GM12878 (cell line): ENCODE measurements around the gene TRDMT1. TPM values are rescaled to one million over a fixed set of nuclear protein-coding genes. Genes with fewer than 3 reads are reported as not detected.

Experiments used
- ATAC-seq: fragments of 200-7000 bp; cut with Tn5 transposase; 3 replicates; pipeline ENCODE4 v1.9.1; 2020; ENCODE audit warnings: mild to moderate bottlenecking, moderate library complexity
- BruUV-seq: library from RNA; stranded (reverse); fragments of 400-500 nt; replicated peaks from 2 replicates; lab custom pipeline; 2021; lab: Mats Ljungman, UMichigan
- CTCF ChIA-PET: fragments of 300-600 bp; sonication (Branson Sonifier 250); formaldehyde crosslinking; extraction: SDS; loops from one replicate; lab custom pipeline; 2021; ENCODE audit warnings: inconsistent platforms; lab: Yijun Ruan, JAX
- POLR2A ChIA-PET: fragments of 350-600 bp; formaldehyde crosslinking; extraction: SDS; loops from one replicate; lab custom pipeline; 2021; ENCODE audit warnings: inconsistent platforms; lab: Charles Lee
- RAD21 ChIA-PET: fragments of 300-600 bp; sonication (Branson Sonifier 250); formaldehyde crosslinking; loops from one replicate; lab custom pipeline; 2023; ENCODE audit warnings: antibody characterized with exemption; ENCODE audit not compliant: unreplicated experiment; lab: Charles Lee
- SMC1A ChIA-PET: fragments of 300-600 bp; sonication (Branson Sonifier 250); formaldehyde crosslinking; loops from one replicate; lab custom pipeline; 2023; ENCODE audit not compliant: unreplicated experiment, uncharacterized antibody; lab: Charles Lee
- DNase-seq: peaks from one replicate; pipeline ENCODE4 v3.0.0-alpha.2; 2011; ENCODE audit warnings: low read depth, low spot score
- FAIRE-seq: peaks from 3 replicates; lab custom pipeline; 2011; peaks lifted over from hg19 to GRCh38; lab: Jason Lieb, UNC
- H2AFZ ChIP-seq: 2 replicates; pipeline ENCODE4 v1.6.0; 2011; ENCODE audit warnings: low read depth, low read length, control low read depth; ENCODE audit not compliant: control insufficient read depth
- H3K27ac ChIP-seq: 2 replicates; pipeline ENCODE4 v1.5.1; 2011; ENCODE audit warnings: control low read depth; ENCODE audit not compliant: control insufficient read depth, insufficient read depth
- H3K27me3 ChIP-seq, 2 experiments: replicated peaks in 1 of 2; 2 replicates each; pipeline versions ENCODE4 v1.6.0 to v1.6.1; 2011; ENCODE audit warnings: low read length in 1 of 2; ENCODE audit not compliant: control insufficient read depth in 2 of 2, insufficient read depth in 2 of 2
- H3K36me3 ChIP-seq, 2 experiments: 2 replicates each; pipeline ENCODE4 v1.5.1; 2011; ENCODE audit warnings: low read length in 1 of 2; ENCODE audit not compliant: control insufficient read depth in 2 of 2, insufficient read depth in 2 of 2
- H3K4me1 ChIP-seq: 2 replicates; pipeline ENCODE4 v1.6.1; 2011; ENCODE audit warnings: mild to moderate bottlenecking, low read length, moderate library complexity, mixed read lengths; ENCODE audit not compliant: control insufficient read depth, insufficient read depth
- H3K4me2 ChIP-seq: 2 replicates; pipeline ENCODE4 v1.6.0; 2011; ENCODE audit warnings: control low read depth; ENCODE audit not compliant: control insufficient read depth, insufficient read depth
- H3K4me3 ChIP-seq: fragments of 200-600 bp; sonication (generic); 2 replicates; pipeline ENCODE4 v1.5.1; 2016
- H3K79me2 ChIP-seq: 2 replicates; pipeline ENCODE4 v1.6.0; 2011; ENCODE audit warnings: low read length; ENCODE audit not compliant: control insufficient read depth, insufficient read depth
- H3K9ac ChIP-seq: 2 replicates; pipeline ENCODE4 v1.8.0; 2011; ENCODE audit warnings: low read length, control low read depth, mixed read lengths; ENCODE audit not compliant: control insufficient read depth, insufficient read depth
- H3K9me3 ChIP-seq: replicated peaks from 3 replicates; pipeline ENCODE4 v1.5.1; 2011; ENCODE audit warnings: mild to moderate bottlenecking, low read length; ENCODE audit not compliant: control insufficient read depth, insufficient read depth
- H4K20me1 ChIP-seq: 2 replicates; pipeline ENCODE4 v1.6.0; 2011; ENCODE audit not compliant: control insufficient read depth, insufficient read depth
- ATF7 ChIP-seq: fragments of 450-650 bp; IDR thresholded peaks from 2 replicates; pipeline ENCODE4 v1.6.1; 2016; ENCODE audit warnings: low read depth, mild to moderate bottlenecking
- BRCA1 ChIP-seq: IDR thresholded peaks from 2 replicates; pipeline ENCODE4 v1.6.1; 2011; ENCODE audit warnings: low read depth, low read length, improper control_type of control experiment
- CBX5 ChIP-seq: sonication (generic); IDR thresholded peaks from 2 replicates; pipeline ENCODE4 v1.6.1; 2016; ENCODE audit warnings: low read depth, moderate library complexity, mild to moderate bottlenecking, inconsistent platforms
- EZH2 ChIP-seq: IDR thresholded peaks from 2 replicates; pipeline ENCODE4 v1.6.1; 2012; ENCODE audit warnings: low read depth, mild to moderate bottlenecking, control low read depth, inconsistent platforms, low read length, borderline replicate concordance; ENCODE audit not compliant: control insufficient read depth
- FOXM1 ChIP-seq: IDR thresholded peaks from 2 replicates; pipeline ENCODE4 v1.6.1; 2012; ENCODE audit warnings: low read depth, mild to moderate bottlenecking, inconsistent platforms, low read length, moderate library complexity
- JUNB ChIP-seq: IDR thresholded peaks from 2 replicates; pipeline ENCODE4 v1.6.1; 2016; ENCODE audit warnings: antibody characterized with exemption, mild to moderate bottlenecking
- MTA3 ChIP-seq: IDR thresholded peaks from 2 replicates; pipeline ENCODE4 v1.6.1; 2012; ENCODE audit warnings: low read length, inconsistent platforms, borderline replicate concordance
- MYB ChIP-seq: fragments of 150-350 bp; IDR thresholded peaks from 2 replicates; pipeline ENCODE4 v1.6.1; 2014; ENCODE audit warnings: mild to moderate bottlenecking, low read depth, low read length, borderline replicate concordance
- NBN ChIP-seq: fragments of 450-650 bp; IDR thresholded peaks from 2 replicates; pipeline ENCODE4 v1.6.1; 2016
- NRF1 ChIP-seq: conservative IDR thresholded peaks from 2 replicates; pipeline ENCODE4 v1.6.1; 2011; ENCODE audit warnings: mild to moderate bottlenecking, low read depth, low read length, improper control_type of control experiment
- PAX8 ChIP-seq: fragments of 450-650 bp; IDR thresholded peaks from 2 replicates; pipeline ENCODE4 v1.6.1; 2017; ENCODE audit warnings: mild to moderate bottlenecking, moderate library complexity
- RAD21 ChIP-seq: IDR thresholded peaks from 2 replicates; pipeline ENCODE4 v1.6.1; 2011; ENCODE audit warnings: mild to moderate bottlenecking, low read depth, low read length, moderate library complexity; ENCODE audit not compliant: insufficient read depth
- RAD51 ChIP-seq: fragments of 450-650 bp; IDR thresholded peaks from 2 replicates; pipeline ENCODE4 v1.6.1; 2016; ENCODE audit warnings: moderate library complexity, mild to moderate bottlenecking, inconsistent platforms
- RELA ChIP-seq: fragments of 450-650 bp; IDR thresholded peaks from 2 replicates; pipeline ENCODE4 v1.8.0; 2014; ENCODE audit warnings: borderline replicate concordance; ENCODE audit not compliant: partially characterized antibody
- SP1 ChIP-seq: IDR thresholded peaks from one replicate; pipeline ENCODE4 v1.6.1; 2011; ENCODE audit warnings: low read depth, low read length
- SUPT20H ChIP-seq: IDR thresholded peaks from 2 replicates; pipeline ENCODE4 v1.6.1; 2011; ENCODE audit warnings: low read depth, mild to moderate bottlenecking, low read length, moderate library complexity, borderline replicate concordance; ENCODE audit not compliant: control insufficient read depth
- ZNF274 ChIP-seq: IDR thresholded peaks from one replicate; pipeline ENCODE4 v1.8.0; 2011; ENCODE audit not compliant: insufficient read length, insufficient read depth
- ZNF622 ChIP-seq: fragments of 450-650 bp; IDR thresholded peaks from 2 replicates; pipeline ENCODE4 v1.6.1; 2017; ENCODE audit warnings: mild to moderate bottlenecking, inconsistent platforms
- WGBS: methylation state at CpG from one replicate; pipeline ENCODE4 v1.1.6; 2016; ENCODE audit warnings: low lambda C conversion rate; ENCODE audit not compliant: insufficient replicate concordance, insufficient coverage; ENCODE audit errors: missing lambda C conversion rate; 5-methylcytosine and 5-hydroxymethylcytosine counted together
- in situ Hi-C: fragments of 300-500 bp; cut with MboI; formaldehyde crosslinking; loops from 9 replicates; pipeline ENCODE4 v1.14.3; 2018; ENCODE audit warnings: mixed read lengths
- intact Hi-C: fragments of 100-400 bp; cut with micrococcal nuclease; formaldehyde crosslinking; loops from one replicate; pipeline ENCODE4 v1.14.2; 2022; ENCODE audit not compliant: unreplicated experiment
- polyA plus RNA-seq, 11 experiments: library from polyadenylated mRNA; depleted of rRNA in 4 of 11; unstranded in 6 of 11; stranded (reverse) in 5 of 11; fragments of >200 nt; fragmentation: Nextera tagmentation in 4 of 11; fragmentation: Illumina TruSeq in 1 of 11; extraction: Ambion mirVana in 4 of 11; extraction: Trizol in 1 of 11; gene quantifications; 1 replicate in 1 of 11; 2 replicates in 10 of 11; pipeline versions ENCODE4 v1.2.1 to v1.2.3, GENCODE V29; 2011 to 2016; ENCODE audit warnings: inconsistent platforms in 2 of 11, missing spikeins in 2 of 11, low read depth in 1 of 11
- total RNA-seq, 4 experiments: library from RNA; depleted of rRNA in 3 of 4; stranded (reverse); fragments of >200 nt in 3 of 4; fragmentation: Illumina TruSeq in 1 of 4; extraction: Trizol in 1 of 4; gene quantifications; 2 replicates each; pipeline versions ENCODE4 v1.2.1 to v1.2.3, GENCODE V29; 2013 to 2021
- TF ChIP-seq, protein P1 (sequence below): fragments of 450-650 bp; IDR thresholded peaks from 2 replicates; pipeline ENCODE4 v1.6.1; 2017; ENCODE audit warnings: antibody characterized with exemption, mild to moderate bottlenecking, moderate library complexity
- TF ChIP-seq, protein P2 (sequence below): fragments of 150-350 bp; IDR thresholded peaks from 2 replicates; pipeline ENCODE4 v1.6.1; 2014; ENCODE audit warnings: mild to moderate bottlenecking, low read depth, low read length

The TRDMT1 gene
- total and polyA plus RNA-seq, 10 of the 15 experiments (the other 5 are each of a cell fraction or from before 2014, with no cell fraction given): 2.3 to 9.7 (median 4.6) TPM

DNA sequence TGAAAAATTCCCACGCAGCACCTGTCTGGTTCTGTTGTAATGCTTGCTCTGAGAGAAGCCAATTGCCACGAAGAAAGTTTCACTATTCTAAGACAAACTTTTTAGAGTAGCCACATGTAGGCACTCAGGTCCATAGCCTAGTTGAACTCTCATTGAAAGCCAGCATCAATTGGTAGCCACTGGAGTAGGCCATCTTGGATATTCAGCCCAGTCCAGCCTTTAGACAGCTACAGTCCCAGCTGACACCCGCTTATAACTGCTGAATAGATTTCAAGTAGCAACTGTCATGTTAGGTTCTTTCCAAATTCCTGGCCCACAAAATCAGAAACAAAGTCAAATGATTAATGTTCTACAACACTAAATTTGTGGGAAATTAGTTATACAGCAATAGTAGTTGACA lies 103.5 kb downstream of the TRDMT1 start:
- no peak overlapping the region for H2AFZ ChIP-seq
- no peaks in the 10 kb centered on the region for H3K36me3 ChIP-seq
- TF ChIP-seq NRF1 (no peak), FOXM1 (no peak), ZNF274 (no peak), PAX8 (no peak), MTA3 (no peak), RELA (no peak), RAD51 (no peak), SP1 (no peak), BRCA1 (no peak), CBX5 (no peak), EZH2 (no peak), MYB (no peak), JUNB (no peak), SUPT20H (no peak), RAD21 (no peak), NBN (no peak), ATF7 (no peak), ZNF622 (no peak)
- TF ChIP-seq, protein P1, sequence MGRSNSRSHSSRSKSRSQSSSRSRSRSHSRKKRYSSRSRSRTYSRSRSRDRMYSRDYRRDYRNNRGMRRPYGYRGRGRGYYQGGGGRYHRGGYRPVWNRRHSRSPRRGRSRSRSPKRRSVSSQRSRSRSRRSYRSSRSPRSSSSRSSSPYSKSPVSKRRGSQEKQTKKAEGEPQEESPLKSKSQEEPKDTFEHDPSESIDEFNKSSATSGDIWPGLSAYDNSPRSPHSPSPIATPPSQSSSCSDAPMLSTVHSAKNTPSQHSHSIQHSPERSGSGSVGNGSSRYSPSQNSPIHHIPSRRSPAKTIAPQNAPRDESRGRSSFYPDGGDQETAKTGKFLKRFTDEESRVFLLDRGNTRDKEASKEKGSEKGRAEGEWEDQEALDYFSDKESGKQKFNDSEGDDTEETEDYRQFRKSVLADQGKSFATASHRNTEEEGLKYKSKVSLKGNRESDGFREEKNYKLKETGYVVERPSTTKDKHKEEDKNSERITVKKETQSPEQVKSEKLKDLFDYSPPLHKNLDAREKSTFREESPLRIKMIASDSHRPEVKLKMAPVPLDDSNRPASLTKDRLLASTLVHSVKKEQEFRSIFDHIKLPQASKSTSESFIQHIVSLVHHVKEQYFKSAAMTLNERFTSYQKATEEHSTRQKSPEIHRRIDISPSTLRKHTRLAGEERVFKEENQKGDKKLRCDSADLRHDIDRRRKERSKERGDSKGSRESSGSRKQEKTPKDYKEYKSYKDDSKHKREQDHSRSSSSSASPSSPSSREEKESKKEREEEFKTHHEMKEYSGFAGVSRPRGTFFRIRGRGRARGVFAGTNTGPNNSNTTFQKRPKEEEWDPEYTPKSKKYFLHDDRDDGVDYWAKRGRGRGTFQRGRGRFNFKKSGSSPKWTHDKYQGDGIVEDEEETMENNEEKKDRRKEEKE: no peak
- TF ChIP-seq, protein P2, sequence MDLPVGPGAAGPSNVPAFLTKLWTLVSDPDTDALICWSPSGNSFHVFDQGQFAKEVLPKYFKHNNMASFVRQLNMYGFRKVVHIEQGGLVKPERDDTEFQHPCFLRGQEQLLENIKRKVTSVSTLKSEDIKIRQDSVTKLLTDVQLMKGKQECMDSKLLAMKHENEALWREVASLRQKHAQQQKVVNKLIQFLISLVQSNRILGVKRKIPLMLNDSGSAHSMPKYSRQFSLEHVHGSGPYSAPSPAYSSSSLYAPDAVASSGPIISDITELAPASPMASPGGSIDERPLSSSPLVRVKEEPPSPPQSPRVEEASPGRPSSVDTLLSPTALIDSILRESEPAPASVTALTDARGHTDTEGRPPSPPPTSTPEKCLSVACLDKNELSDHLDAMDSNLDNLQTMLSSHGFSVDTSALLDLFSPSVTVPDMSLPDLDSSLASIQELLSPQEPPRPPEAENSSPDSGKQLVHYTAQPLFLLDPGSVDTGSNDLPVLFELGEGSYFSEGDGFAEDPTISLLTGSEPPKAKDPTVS: no peak
- H4K20me1 ChIP-seq: no peaks in the 10 kb centered on the region
- 75% methylated on average over 3 of the region's 3 CpGs for WGBS
- no peak overlapping the region for H3K9ac ChIP-seq
- no peak overlapping the region for H3K4me3 ChIP-seq
- no peak for FAIRE-seq
- ChIA-PET RAD21 (no interaction called here), CTCF (no interaction called here), POLR2A (no interaction called here), SMC1A (no interaction called here)
- H3K4me2 ChIP-seq: no peak overlapping the region
- intact Hi-C loops: no loop called here
- DNase-seq: no peak
- no peaks in the 10 kb centered on the region for H3K27me3 ChIP-seq
- no peak for ATAC-seq
- H3K9me3 ChIP-seq: no peaks in the 10 kb centered on the region
- no TSS peak for BruUV-seq
- in situ Hi-C loops: no loop called here
- H3K27ac ChIP-seq: no peak overlapping the region
- H3K79me2 ChIP-seq: no peaks in the 10 kb centered on the region
- no peaks in the 10 kb centered on the region for H3K4me1 ChIP-seq
